M059J (cell line): Measurements from ENCODE around the gene RNF168. TPM values are rescaled to one million over a fixed set of nuclear protein-coding genes. Genes with fewer than 3 reads are reported as not detected.
"Not testable (repeated sequence)": the region's sequence is repeated elsewhere in the genome, so short reads cannot be mapped to it uniquely, and the experiment has no call there.

Experiments
- DNase-seq: peaks from one replicate; pipeline ENCODE4 v3.0.0-alpha.2; 2012; ENCODE audit warnings: low read depth
- total RNA-seq: library from RNA; depleted of rRNA; stranded (reverse); fragments of >200 nt; shearing (Covaris generic); gene quantifications from 2 replicates; pipeline ENCODE4 v1.2.3, GENCODE V29; 2014

RNF168 gene
- total RNA-seq, 1 experiment from 2014 or later = 22.8 TPM

DNA sequence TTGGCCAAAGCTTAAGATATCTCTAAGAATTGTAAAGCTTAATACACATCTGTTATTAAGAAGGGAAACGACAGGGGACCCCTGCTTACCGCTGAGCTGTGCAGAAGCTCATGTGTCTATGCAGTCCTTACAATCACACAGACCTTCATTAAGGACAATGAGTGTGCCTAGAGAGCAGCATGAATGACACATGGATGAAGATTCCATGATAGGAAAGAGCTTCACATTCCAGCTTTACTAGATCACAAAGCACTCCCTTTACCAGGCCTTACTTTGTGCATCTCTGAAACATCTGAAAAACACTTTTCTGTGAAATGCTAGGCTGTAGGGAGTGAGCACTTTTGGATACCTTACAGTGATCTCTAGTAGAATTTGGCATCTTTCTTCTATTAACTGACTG is 32.0 kb downstream of the RNF168 start:
- DNase-seq = peak; percentile 11

DNA sequence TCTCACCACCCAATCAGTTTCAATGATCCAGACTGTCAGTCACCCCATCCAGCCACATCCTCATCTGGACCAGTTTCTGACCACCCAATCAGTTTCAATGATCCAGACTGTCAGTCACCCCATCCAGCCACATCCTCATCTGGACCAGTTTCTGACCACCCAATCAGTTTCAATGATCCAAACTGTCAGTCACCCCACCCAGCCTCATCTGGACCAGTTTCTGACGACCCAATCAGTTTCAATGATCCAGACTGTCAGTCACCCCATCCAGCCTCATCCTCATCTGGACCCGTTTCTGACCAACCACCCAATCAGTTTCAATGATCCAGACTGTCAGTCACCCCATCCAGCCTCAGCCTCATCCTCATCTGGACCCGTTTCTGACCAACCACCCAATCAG is 33.4 kb downstream of the RNF168 start:
- DNase-seq = not testable (repeated sequence)

DNA sequence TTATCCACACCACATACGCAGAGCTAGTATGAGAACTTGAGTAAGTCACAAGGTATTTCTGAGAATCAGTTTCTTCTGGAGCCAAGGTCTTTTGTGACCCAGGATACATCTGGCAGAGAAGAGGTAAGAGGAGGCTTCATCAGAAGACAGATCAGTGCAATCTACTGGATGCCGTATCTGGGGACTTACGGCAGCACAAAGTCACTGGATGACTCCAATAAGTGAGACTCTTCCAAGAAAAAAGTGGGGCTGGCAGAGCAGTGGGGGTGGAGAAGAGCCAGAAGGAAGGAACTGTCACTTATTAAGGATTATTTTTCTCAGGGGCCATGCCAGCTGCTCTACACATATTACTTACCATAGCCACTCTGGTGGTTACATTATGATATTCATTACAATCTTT is 39.8 kb downstream of the RNF168 start:
- no peak for DNase-seq

DNA sequence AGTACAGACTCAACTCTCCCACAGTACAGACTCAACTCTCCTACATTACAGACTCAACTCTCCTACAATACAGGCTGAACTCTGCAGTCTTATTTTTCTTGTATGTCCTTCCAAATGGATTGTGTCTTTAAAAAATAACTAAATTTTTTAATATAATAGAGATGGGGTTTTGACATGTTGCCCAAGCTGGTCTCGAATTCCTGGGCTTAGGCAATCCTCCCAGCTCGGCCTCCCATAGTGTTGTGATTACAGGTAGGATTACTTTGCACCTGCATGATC is 40.2 kb downstream of the RNF168 start:
- DNase-seq = no peak

DNA sequence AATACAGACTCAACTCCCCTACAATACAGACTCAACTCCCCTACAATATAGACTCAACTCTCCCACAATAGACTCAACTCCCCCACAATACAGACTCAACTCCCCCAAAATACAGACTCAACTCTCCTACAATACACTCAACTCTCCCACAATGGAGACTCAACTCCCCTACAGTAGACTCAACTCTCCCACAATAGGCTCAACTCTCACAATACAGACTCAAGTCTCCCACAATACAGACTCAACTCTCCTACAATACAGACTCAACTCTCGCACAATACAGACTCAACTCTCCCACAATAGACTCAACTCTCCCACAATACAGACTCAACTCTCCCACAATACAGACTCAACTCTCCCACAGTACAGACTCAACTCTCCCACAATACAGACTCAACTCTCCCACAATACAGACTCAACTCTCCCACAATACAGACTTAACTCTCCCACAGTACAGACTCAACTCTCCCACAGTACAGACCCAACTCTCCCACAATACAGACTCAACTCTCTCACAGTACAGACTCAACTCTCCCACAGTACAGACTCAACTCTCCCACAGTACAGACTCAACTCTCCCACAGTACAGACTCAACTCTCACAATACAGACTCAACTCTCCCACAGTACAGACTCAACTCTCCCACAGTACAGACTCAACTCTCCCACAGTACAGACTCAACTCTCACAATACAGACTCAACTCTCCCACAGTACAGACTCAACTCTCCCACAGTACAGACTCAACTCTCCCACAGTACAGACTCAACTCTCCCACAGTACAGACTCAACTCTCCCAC is 40.7 kb downstream of the RNF168 start:
- not testable (repeated sequence) for DNase-seq

DNA sequence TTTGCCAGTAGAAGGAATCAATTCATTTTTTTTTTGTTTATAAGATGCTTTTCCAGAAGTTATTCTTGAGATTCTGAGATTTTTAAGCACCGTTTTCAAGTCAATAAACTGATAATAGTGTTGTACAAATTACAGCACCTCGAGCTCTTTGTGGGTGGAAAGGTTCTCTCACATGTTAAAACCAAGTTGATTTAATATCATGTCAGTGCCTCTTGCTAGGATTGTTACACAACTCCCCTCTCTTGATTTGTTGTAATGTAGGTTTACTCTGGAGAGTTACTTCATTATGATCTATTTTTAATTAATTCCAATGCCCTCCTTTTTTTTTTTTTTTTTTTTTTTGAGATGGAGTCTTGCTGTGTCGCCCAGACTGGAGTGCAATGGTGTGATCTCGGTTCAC is 45.5 kb downstream of the RNF168 start:
- DNase-seq = no peak

DNA sequence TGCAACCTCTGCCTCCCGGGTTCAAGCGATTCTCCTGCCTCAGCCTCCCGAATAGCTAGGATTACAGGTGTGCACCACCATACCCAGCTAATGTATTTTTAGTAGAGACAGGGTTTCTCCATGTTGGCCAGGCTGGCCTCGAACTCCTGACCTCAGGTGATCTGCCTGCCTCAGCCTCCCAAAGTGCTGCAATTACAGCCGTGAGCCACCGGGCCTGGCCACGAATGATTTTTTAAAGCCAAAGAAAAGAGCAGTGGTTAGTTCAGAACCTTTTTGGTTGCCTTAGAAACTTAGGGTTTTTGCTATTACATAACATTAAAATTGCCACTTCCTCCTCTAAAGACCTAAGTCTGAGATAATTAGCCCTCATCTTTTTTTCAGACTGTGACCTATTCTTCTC is 46.1 kb downstream of the RNF168 start:
- DNase-seq = not testable (repeated sequence)

DNA sequence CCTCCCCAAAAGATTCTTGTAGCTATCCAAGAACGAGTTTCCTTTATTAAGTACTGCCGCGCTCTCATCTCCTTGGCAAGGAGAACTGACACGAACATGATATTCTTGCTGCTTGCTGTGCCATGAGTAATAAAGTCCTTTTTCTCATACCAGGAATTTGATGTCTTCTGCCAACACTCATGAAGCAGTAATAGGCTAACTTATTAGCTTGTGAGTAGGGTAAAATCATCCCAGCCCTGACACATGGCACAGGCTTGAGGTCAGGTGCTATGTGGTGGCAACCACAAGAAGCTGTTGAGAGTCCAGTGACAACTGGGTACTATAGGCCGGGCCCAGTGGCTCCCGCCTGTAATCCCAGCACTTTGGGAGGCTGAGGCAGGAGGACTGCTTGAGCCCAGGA is 48.6 kb downstream of the RNF168 start:
- DNase-seq = peak; percentile 60

DNA sequence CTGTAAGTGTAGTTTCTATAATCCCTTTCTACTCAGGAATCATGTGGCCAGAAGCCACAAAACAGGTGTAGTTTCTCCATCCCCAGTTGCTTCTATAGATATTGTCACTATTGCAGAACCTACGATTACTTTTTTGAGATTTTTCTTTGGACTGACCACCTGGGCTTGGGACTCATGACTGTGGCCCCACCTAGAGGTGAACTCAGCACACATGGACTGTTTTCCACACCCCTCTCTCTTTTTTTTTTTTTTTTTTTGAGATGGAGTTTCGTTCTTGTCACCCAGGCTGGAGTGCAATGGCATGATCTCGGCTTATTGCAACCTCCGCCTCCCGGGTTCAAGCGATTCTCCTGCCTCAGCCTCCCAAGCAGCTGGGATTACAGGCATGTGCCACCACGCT is 58.2 kb downstream of the RNF168 start:
- DNase-seq = peak; percentile 41

DNA sequence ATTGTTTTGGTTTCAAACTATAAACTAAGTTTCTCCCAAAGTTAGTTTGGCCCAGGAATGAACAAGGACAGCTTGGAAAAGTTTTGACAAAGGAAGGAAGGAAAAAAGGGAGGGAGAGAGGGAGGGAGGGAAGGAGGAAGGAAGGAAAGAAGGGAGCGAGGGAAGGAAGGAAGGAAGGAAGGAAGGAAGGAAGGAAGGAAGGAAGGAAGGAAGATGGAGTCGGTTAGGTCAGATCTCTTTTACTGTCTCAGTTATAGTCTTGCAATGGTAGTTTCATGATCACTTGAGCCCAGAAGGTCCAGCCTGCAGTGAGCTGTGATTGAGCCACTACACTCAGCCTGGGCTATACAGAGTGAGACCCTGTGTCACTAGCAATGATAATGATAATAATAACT is 59.1 kb downstream of the RNF168 start:
- no peak for DNase-seq

DNA sequence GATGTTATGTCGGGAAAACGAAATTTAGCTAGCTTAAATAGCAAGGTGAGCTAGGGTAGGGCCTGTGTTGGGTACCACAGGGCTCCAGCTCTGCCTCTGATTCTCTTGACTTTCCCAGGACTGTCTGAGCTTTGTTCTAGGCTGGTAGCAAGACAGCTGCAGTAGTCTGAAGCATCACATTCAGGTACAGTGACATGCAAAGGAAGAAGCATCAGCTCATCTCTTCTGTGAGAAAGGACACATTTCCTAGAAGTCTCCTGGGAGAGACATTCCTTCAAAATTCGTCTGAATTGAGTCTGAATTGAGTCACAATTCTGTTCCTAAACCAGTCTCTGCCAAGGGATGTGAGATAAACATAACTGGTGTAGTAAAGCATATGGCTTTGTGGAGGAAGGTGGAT is 62.9 kb downstream of the RNF168 start:
- no peak for DNase-seq

DNA sequence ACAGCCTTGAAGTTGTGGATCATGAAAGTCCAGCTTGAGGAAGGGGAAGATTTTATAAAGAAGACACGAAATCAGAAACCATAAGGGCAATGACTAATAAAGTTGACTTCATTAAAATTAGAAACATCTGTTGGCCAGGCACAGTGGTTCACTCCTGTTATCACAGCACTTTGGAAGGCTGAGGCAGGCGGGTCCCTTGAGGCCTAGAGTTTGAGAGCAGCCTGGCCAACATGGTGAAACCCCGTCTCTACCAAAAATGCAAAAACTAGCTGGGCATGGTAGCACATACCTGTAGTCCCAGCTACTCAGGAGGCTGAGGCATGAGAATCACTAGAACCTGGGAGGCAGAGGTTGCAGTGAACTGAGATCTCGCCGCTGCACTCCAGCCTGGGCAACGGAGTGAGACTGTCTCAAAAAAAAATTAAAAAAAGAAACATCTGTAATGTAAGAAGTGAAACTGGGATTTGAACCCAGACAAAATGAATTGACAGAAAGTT is 63.5 kb downstream of the RNF168 start:
- peak; percentile 26 for DNase-seq

DNA sequence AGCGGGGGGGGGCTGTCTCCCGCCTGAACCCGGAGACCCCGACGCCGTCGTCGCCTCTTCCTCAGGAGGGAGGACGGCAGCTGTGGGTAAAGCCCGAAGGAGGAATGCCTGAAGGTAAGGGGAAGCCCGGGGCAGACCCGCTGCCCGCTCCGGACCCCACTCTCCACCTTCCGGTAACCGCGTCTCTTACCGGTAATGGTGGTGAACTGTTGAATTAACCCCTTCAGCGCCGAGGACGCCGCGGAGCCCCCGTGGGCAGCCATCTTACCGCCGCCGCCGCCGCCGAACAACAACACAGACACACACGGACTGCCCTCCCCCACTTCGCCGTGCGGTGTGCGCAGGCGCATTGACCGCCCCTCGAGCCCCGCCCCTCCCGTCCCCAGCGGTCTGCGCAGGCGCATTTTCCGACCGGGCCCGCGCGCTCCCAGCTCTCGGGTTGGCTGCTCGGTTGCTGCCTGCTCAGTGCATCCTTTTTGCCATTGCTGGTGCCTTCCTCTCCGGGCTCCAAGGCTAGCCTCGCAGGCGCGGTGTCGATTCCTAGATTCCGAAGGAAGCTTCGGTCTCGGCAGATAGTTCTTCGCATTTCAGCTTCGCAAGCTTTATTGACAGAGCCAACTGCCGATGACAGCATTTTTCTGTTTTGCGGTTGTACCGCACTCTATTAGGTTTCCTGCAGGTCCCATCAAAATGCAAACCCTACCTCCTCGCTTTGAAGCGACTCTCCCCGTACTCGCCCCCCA is 71.3 kb downstream of the RNF168 start, which contains the start of gene UBXN7:
Gene UBXN7, minus strand, starts transcription at position 291 of the 743 bp plus-strand sequence. Its CDS starts 28 bp downstream, at position 263.
- peak; percentile 95 for DNase-seq

DNA sequence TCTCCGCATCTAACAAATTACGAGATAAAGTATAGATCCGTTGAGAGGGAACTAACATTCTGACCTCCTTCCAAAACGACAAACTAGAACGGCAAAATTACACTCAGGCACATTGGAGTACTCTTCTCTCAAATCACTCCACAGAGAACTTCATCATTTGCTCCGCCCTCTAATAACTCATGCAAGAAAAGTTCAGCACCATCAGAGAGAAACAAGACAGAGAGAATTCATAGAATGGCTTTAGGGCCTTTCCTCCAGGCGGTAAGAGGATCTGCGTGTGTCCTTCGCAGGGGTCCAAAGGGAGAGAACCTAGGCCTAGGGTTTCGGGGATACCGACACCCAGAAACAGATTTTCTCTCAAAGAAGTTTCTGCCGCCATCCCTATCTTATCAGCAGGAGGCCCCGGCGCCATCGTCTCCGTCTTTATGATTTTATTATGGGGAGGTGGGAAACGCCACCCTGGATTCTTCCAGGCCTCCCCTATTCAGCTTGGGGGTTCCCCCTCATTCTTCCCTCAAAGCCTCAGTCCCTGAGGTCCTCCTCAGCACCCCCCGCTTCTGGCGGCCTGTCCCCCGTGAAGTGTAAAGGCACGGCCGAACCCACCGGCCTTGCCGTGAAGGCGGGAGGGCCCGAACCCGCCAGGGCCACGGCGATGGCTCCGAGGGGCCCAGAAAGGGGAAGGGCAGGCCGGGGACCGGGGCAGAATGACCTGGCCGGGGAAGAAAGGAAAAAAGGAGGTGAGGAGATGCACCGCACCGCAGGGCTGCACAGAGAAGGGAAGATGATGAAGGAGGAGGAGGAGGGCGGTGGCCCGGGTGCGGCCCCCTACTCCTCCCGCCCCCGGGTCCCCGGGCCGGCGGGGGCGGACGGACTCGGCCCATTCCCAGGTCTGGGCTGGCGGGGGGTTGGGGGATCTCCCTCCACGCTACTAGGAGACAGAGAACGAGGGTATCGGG is 72.1 kb downstream of the RNF168 start:
- peak; percentile 77 for DNase-seq

DNA sequence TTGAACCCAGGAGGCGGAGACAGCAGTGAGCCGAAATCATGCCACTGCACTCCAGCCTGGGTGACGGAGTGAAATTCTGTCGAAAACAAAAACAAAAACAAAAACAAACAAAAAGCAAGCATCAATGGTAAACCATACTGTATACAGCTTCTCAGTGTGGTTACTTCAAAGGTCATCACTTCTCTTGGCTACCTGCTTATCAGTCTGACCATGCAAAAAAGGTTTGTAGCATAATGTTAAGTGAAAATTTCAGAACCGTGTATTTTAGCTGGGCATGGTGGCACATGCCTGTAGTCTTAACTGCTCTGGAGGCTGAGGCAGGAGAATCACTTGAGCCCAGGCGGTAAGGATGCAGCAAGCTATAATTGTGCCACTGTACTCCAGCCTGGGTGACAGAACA is 75.5 kb downstream of the RNF168 start:
- no peak for DNase-seq

DNA sequence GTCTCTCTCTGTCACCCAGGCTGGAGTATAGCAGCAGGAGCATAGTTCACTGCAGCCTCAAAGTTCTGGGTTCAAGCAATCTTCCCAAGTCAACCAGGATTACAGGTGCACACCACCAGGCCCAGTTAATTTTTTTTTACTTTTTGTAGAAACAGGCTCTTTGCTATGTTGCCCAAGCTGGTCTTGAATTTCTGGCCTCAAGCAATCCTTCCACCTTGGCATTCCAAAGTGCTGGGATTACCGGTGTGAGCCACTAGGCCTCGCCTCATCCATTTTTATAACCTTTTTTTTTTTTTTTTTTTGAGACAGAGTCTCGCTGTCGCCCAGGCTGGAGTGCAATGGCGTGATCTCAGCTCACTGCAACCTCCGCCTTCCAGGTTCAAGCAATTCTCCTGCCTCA is 79.1 kb downstream of the RNF168 start:
- DNase-seq = not testable (repeated sequence)

DNA sequence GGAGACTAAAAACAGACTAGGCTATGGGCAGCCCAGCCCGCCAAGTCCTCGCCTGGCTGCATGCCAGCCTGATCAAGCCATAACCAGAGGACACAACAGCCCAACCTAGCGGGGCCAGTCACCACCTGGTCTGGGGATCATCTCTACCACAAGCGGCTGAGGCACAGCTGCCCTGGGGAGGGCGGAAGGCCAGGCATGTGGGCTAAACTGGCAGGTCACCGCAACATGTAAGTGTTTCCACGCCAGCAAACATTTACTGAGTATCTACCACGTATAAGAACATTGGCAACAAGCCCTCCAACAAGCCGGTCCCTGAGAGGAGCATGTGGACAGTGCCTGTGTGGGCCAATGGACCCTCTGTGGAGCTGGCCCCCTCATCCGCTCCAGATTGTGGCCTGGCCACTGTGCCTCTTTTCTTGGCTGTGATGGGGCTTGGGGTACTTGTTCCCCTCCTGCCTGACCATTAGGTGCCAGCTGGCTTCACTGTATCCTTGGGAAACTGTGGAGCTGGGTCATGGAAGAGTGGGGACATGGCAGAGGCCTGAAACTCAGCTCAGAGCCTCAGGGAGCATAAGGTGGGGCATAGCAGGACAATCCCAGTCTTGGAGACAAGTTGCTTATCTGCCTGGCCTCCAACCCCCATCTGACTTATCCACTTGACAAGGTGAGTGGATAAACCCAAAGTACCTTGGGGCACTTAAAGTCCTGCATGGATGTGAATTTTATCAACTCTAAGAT is 80.4 kb downstream of the RNF168 start:
- DNase-seq = peak; percentile 49

DNA sequence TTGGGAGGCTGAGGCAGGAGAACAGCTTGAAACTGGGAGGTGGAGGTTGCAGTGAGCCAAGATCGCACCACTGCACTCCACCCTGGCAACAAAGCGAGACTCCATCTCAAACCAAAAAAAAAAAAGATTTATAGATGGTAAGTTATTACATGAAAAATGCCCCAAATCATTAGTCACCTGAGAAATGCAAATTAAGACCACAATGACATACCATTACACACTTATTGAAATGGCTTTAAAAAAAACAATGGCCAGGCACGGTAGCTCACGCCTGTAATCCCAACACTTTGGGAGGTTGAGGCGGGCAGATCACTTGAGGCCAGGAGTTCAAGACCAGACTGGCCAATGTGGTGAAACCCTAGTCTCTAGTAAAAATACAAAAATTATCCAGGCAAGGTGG is 81.9 kb downstream of the RNF168 start:
- DNase-seq = not testable (repeated sequence)

DNA sequence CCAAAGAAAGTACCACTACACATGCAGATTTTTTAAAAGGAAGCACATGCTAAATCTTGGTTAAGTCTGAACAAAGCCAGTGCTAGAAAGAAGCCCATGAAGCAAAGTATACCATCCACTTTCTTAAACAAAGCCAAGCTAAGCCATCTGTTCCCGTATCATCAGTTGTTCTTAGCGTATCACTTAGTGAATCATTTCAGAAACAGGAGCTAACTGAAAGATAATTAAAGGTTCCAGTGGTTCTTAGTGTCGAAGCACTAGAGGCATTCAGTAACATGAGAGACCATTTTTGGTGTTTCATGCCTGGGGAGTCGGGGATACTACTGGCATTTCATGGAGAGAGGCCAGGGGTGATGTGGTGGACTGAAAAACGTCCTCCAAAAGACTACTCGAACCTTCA is 84.2 kb downstream of the RNF168 start:
- DNase-seq = no peak
